ENCODE results near the gene PWWP2B. TPM values are rescaled to one million over a fixed set of nuclear protein-coding genes. Genes with fewer than 3 reads are reported as not detected.

The PWWP2B gene
- total RNA-seq, 1 donor from 2014 or later: 11.0 TPM

GRCh38 chr10:132370426-132371340 is 26.3 kb upstream of the PWWP2B start:
- no peak overlapping the region for H3K27ac ChIP-seq (ENCODE audit: low read depth, low read length)
- H3K27me3 ChIP-seq (ENCODE audit: control insufficient read depth in 3 of 3, insufficient read depth in 3 of 3, low read length in 3 of 3): peaks cover 0 to 2% (median 2%) of the 10 kb centered on the region in 3 donors
- H3K36me3 ChIP-seq (ENCODE audit: control insufficient read depth in 3 of 3, insufficient read depth in 3 of 3, low read length in 3 of 3): peaks cover 0 to 13% (median 5%) of the 10 kb centered on the region in 3 donors
- no peak overlapping the region for H3K9ac ChIP-seq (ENCODE audit: low read depth in 1 of 3, low read length in 3 of 3)
- H3K9me3 ChIP-seq (ENCODE audit: control insufficient read depth in 3 of 3, low read length in 3 of 3): no peaks in the 10 kb centered on the region
- H3K4me1 ChIP-seq (ENCODE audit: control insufficient read depth in 3 of 3, insufficient read depth in 3 of 3, low read length in 3 of 3): peaks cover 0 to 3% (median 0%) of the 10 kb centered on the region in 3 donors
- H3K4me3 ChIP-seq (ENCODE audit: low read length in 3 of 3): no peak overlapping the region

DNA sequence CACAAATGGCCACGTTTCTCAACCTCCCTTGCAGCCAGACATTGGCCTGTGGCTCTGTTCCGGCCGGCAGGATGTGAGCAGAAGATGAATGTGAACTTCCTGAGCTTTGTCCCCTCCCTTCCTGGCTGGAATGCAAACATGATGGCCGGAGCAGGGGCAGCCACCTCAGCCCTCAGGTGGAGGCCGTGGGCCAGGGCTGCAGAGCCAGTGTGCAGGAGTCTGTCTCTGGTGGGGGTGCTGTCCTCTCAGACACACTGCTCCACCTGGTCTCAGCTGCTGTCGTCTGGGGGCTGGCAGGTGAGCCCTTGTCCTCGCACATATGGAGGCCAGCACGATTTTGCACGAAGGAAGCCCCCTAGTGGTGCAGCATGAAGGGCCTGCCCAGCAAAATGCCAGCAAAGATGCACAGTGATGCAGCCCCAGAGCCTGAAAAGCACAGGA is 25.3 kb upstream of the PWWP2B start:
- H3K9me3 ChIP-seq (ENCODE audit: control insufficient read depth in 3 of 3, low read length in 3 of 3): no peaks in the 10 kb centered on the region
- H3K27me3 ChIP-seq (ENCODE audit: control insufficient read depth in 3 of 3, insufficient read depth in 3 of 3, low read length in 3 of 3): peaks cover 0 to 2% (median 2%) of the 10 kb centered on the region in 3 donors
- H3K4me1 ChIP-seq (ENCODE audit: control insufficient read depth in 3 of 3, insufficient read depth in 3 of 3, low read length in 3 of 3): peaks cover 0 to 3% (median 0%) of the 10 kb centered on the region in 3 donors
- no peak overlapping the region for H3K9ac ChIP-seq (ENCODE audit: low read depth in 1 of 3, low read length in 3 of 3)
- no peak overlapping the region for H3K4me3 ChIP-seq (ENCODE audit: low read length in 3 of 3)
- H3K27ac ChIP-seq (ENCODE audit: low read depth, low read length): no peak overlapping the region
- peaks cover 0 to 3% (median 0%) of the 10 kb centered on the region in 3 donors for H3K36me3 ChIP-seq (ENCODE audit: control insufficient read depth in 3 of 3, insufficient read depth in 3 of 3, low read length in 3 of 3)

DNA sequence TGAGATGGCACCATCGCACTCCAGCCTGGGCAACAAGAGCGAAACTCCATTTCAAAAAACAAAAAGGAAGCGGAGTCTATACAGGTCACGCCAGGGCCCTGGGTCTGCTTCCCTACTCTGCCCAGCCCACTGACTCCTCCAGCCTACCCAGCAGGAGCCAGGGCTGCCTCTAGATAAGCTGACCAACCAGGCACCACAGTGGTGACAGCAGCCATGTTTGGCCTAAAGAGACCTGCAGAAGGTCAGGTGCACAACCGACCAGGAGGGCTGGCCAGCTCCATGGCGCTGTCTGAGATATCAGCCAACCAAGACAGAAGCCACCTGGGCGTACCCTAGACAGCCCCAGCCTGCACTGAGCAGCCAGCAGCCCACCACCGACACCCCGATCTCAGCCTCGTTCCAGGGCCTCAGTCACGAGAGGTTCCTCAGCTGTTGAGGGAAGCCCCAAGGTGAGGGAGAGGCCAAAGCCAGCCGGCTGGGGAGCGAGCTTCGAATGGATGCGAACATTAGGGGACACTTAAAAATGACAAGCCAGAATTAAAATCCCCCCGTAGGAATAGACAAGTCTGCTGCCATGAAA is 24.4 kb upstream of the PWWP2B start:
- H3K27me3 ChIP-seq (ENCODE audit: control insufficient read depth in 3 of 3, insufficient read depth in 3 of 3, low read length in 3 of 3): peaks cover 0 to 2% (median 2%) of the 10 kb centered on the region in 3 donors
- peaks cover 0 to 3% (median 0%) of the 10 kb centered on the region in 3 donors for H3K4me1 ChIP-seq (ENCODE audit: control insufficient read depth in 3 of 3, insufficient read depth in 3 of 3, low read length in 3 of 3)
- no peaks in the 10 kb centered on the region for H3K36me3 ChIP-seq (ENCODE audit: control insufficient read depth in 3 of 3, insufficient read depth in 3 of 3, low read length in 3 of 3)
- no peak overlapping the region for H3K27ac ChIP-seq (ENCODE audit: low read depth, low read length)
- no peaks in the 10 kb centered on the region for H3K9me3 ChIP-seq (ENCODE audit: control insufficient read depth in 3 of 3, low read length in 3 of 3)
- H3K4me3 ChIP-seq (ENCODE audit: low read length in 3 of 3): no peak overlapping the region
- no peak overlapping the region for H3K9ac ChIP-seq (ENCODE audit: low read depth in 1 of 3, low read length in 3 of 3)

- no peak overlapping the region for H3K27ac ChIP-seq (ENCODE audit: low read depth, low read length)
- no peaks in the 10 kb centered on the region for H3K36me3 ChIP-seq (ENCODE audit: control insufficient read depth in 3 of 3, insufficient read depth in 3 of 3, low read length in 3 of 3)
- peaks cover 0 to 2% (median 2%) of the 10 kb centered on the region in 3 donors for H3K27me3 ChIP-seq (ENCODE audit: control insufficient read depth in 3 of 3, insufficient read depth in 3 of 3, low read length in 3 of 3)
- H3K9ac ChIP-seq (ENCODE audit: low read depth in 1 of 3, low read length in 3 of 3): no peak overlapping the region
- H3K9me3 ChIP-seq (ENCODE audit: control insufficient read depth in 3 of 3, low read length in 3 of 3): no peaks in the 10 kb centered on the region
- H3K4me1 ChIP-seq (ENCODE audit: control insufficient read depth in 3 of 3, insufficient read depth in 3 of 3, low read length in 3 of 3): peaks cover 0 to 3% (median 0%) of the 10 kb centered on the region in 3 donors
- no peak overlapping the region for H3K4me3 ChIP-seq (ENCODE audit: low read length in 3 of 3)
Observed at GRCh38 chr10:132373241-132373955, 23.6 kb upstream of the PWWP2B start.

DNA sequence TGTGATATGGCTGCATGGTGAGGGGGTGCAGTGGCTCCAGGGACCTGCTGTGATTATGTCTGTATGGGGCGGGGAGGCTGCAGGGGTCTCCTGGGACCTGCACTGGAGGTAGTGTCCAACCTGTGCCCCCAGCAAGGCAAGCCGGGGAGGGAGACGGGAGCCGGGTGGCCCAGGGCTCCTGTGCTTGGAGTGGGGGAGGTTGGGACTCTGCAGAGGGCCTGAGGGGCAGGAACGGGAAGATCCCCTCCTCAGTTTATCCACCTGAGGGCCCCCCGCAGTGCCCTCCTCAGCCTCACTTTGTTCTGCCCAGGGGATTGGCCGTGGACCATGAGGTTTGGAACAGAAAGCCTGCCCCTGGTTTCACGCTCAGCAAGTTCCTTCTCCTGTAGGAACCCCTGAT is 22.8 kb upstream of the PWWP2B start:
- H3K4me1 ChIP-seq (ENCODE audit: control insufficient read depth in 3 of 3, insufficient read depth in 3 of 3, low read length in 3 of 3): peaks cover 0 to 3% (median 0%) of the 10 kb centered on the region in 3 donors
- H3K9ac ChIP-seq (ENCODE audit: low read depth in 1 of 3, low read length in 3 of 3): no peak overlapping the region
- no peak overlapping the region for H3K4me3 ChIP-seq (ENCODE audit: low read length in 3 of 3)
- H3K9me3 ChIP-seq (ENCODE audit: control insufficient read depth in 3 of 3, low read length in 3 of 3): no peaks in the 10 kb centered on the region
- H3K27me3 ChIP-seq (ENCODE audit: control insufficient read depth in 3 of 3, insufficient read depth in 3 of 3, low read length in 3 of 3): peaks cover 0 to 2% (median 2%) of the 10 kb centered on the region in 3 donors
- H3K27ac ChIP-seq (ENCODE audit: low read depth, low read length): no peak overlapping the region
- no peaks in the 10 kb centered on the region for H3K36me3 ChIP-seq (ENCODE audit: control insufficient read depth in 3 of 3, insufficient read depth in 3 of 3, low read length in 3 of 3)

- H3K27ac ChIP-seq (ENCODE audit: low read depth, low read length): no peak overlapping the region
- no peak overlapping the region for H3K9ac ChIP-seq (ENCODE audit: low read depth in 1 of 3, low read length in 3 of 3)
- H3K4me1 ChIP-seq (ENCODE audit: control insufficient read depth in 3 of 3, insufficient read depth in 3 of 3, low read length in 3 of 3): peaks cover 0 to 3% (median 0%) of the 10 kb centered on the region in 3 donors
- no peaks in the 10 kb centered on the region for H3K9me3 ChIP-seq (ENCODE audit: control insufficient read depth in 3 of 3, low read length in 3 of 3)
- peaks cover 0 to 2% (median 2%) of the 10 kb centered on the region in 3 donors for H3K27me3 ChIP-seq (ENCODE audit: control insufficient read depth in 3 of 3, insufficient read depth in 3 of 3, low read length in 3 of 3)
- no peaks in the 10 kb centered on the region for H3K36me3 ChIP-seq (ENCODE audit: control insufficient read depth in 3 of 3, insufficient read depth in 3 of 3, low read length in 3 of 3)
- no peak overlapping the region for H3K4me3 ChIP-seq (ENCODE audit: low read length in 3 of 3)
Observed at GRCh38 chr10:132374612-132375011, 22.4 kb upstream of the PWWP2B start.

- H3K4me3 ChIP-seq (ENCODE audit: low read length in 3 of 3): no peak overlapping the region
- H3K36me3 ChIP-seq (ENCODE audit: control insufficient read depth in 3 of 3, insufficient read depth in 3 of 3, low read length in 3 of 3): no peaks in the 10 kb centered on the region
- H3K9me3 ChIP-seq (ENCODE audit: control insufficient read depth in 3 of 3, low read length in 3 of 3): no peaks in the 10 kb centered on the region
- H3K27me3 ChIP-seq (ENCODE audit: control insufficient read depth in 3 of 3, insufficient read depth in 3 of 3, low read length in 3 of 3): peaks cover 0 to 2% (median 2%) of the 10 kb centered on the region in 3 donors
- no peak overlapping the region for H3K9ac ChIP-seq (ENCODE audit: low read depth in 1 of 3, low read length in 3 of 3)
- peaks cover 0 to 3% (median 0%) of the 10 kb centered on the region in 3 donors for H3K4me1 ChIP-seq (ENCODE audit: control insufficient read depth in 3 of 3, insufficient read depth in 3 of 3, low read length in 3 of 3)
- H3K27ac ChIP-seq (ENCODE audit: low read depth, low read length): no peak overlapping the region
Observed at GRCh38 chr10:132375116-132375794, 21.7 kb upstream of the PWWP2B start.

GRCh38 chr10:132375795-132376297 is 21.2 kb upstream of the PWWP2B start:
- Histone ChIP-seq H3K4me3 (ENCODE audit: low read length in 3 of 3) (no peak overlapping the region), H3K9ac (ENCODE audit: low read depth in 1 of 3, low read length in 3 of 3) (no peak overlapping the region), H3K27ac (ENCODE audit: low read depth, low read length) (no peak overlapping the region), H3K36me3 (ENCODE audit: control insufficient read depth in 3 of 3, insufficient read depth in 3 of 3, low read length in 3 of 3) (no peaks in the 10 kb centered on the region), H3K27me3 (ENCODE audit: control insufficient read depth in 3 of 3, insufficient read depth in 3 of 3, low read length in 3 of 3) (peaks cover 0 to 2% (median 2%) of the 10 kb centered on the region in 3 donors), H3K4me1 (ENCODE audit: control insufficient read depth in 3 of 3, insufficient read depth in 3 of 3, low read length in 3 of 3) (peaks cover 0 to 3% (median 0%) of the 10 kb centered on the region in 3 donors), H3K9me3 (ENCODE audit: control insufficient read depth in 3 of 3, low read length in 3 of 3) (no peaks in the 10 kb centered on the region)

GRCh38 chr10:132376394-132376851 is 20.6 kb upstream of the PWWP2B start:
- no peaks in the 10 kb centered on the region for H3K9me3 ChIP-seq (ENCODE audit: control insufficient read depth in 3 of 3, low read length in 3 of 3)
- H3K27ac ChIP-seq (ENCODE audit: low read depth, low read length): no peak overlapping the region
- no peak overlapping the region for H3K9ac ChIP-seq (ENCODE audit: low read depth in 1 of 3, low read length in 3 of 3)
- peaks cover 0 to 3% (median 0%) of the 10 kb centered on the region in 3 donors for H3K4me1 ChIP-seq (ENCODE audit: control insufficient read depth in 3 of 3, insufficient read depth in 3 of 3, low read length in 3 of 3)
- H3K4me3 ChIP-seq (ENCODE audit: low read length in 3 of 3): no peak overlapping the region
- H3K27me3 ChIP-seq (ENCODE audit: control insufficient read depth in 3 of 3, insufficient read depth in 3 of 3, low read length in 3 of 3): peaks cover 0 to 2% (median 2%) of the 10 kb centered on the region in 3 donors
- H3K36me3 ChIP-seq (ENCODE audit: control insufficient read depth in 3 of 3, insufficient read depth in 3 of 3, low read length in 3 of 3): no peaks in the 10 kb centered on the region
